ENCODE measurements around the gene LCK. TPM values are rescaled to one million over a fixed set of nuclear protein-coding genes. Genes with fewer than 3 reads are reported as not detected.

The LCK gene
- 1 to 10 TPM in 2 of 4 donors, under 1 TPM in 2; 0.38 to 3.6 (median 1.6) TPM for total RNA-seq

DNA sequence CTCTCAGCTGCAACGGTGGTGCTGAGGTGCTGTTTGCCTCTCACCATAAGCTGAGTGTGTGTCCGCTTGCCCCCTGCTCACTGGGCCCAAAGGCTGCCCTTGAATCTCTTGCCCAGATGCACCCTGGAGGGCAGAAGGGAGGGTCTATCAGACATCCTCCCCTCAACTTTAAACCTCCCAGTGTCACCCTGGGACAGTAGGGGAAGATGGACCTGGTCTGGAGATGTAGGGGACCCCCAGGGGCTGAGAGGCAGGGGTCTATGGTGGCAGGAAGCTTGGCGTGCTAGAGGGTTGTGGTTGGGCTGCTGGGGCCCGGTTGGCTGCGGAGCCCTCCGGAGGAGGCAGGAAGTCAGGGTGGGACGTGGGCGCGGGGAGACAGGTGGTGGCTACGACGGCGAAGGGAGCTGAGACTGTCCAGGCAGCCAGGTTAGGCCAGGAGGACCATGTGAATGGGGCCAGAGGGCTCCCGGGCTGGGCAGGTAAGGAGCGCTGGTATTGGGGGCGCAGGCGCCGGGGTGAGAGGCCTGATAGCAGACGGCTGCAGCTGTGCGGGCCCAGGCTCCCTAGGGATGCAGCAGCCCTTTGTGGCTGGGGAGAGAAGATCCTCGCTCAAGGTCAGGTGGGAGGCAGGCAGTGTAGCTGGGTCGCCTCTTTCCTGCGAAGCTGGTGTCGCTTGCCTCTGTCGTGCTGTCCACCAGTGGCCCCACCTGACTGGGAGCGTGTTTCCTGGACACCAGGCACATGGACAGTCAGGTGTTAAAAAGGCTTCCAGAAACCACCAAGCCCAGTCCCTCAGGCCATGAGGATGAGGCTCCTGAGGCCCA is at the start of gene LCK:
Gene LCK (plus strand): TSS at position 373 of the 824 bp plus-strand sequence. CDS start 23,065 bp downstream, outside the sequence.
- TF ChIP-seq CTCF (IDR thresholded peaks at IDR 0.05; ENCODE audit: low read depth) = no peak

GRCh38 chr1:32204943-32205361 is 46.1 kb upstream of the LCK start:
- TF ChIP-seq CTCF (IDR thresholded peaks at IDR 0.05; ENCODE audit: low read depth) = no peak

DNA sequence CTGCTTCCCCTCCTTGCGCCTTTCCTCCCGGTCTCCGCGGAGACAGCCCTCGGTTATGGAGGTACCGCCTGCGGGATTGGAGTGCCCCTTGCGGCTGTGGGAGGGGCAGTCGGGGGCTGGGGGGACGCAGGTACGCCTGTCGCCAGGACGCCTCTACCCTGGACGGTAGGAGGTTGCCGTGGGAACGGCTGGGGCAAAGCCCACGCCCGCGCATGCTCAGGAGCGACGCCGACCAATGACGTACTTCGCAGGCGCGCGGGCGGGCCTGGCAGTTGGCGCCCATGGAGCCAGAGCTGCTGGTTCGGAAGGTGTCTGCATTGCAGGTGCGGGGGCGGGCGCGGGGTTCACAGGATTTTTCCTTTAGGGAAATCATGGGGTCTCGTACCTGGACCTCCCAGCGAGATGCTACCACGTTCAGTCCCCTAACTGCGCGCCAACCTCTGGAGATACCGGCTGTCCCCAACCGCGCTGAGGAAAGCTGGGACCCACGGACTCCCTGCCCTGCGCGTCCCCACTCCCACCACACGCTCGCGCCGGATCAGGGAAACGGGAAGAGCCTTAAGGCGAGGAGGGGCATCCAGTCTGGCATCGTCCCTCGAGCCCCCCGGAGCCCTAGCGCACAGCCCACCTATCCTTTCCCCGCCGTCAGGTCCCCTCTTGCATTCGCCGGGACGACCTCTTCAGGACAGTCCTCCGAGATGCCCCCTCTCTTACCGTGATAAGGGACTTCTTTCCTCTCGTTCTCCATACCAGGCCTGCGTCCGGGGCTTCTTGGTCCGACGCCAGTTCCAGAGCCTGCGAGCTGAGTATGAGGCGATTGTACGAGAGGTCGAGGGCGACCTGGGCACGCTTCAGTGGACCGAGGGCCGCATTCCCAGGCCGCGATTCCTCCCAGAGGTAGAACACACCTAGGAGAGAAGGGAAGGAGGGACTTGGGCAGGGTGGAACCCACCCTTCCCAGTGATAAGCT is 45.4 kb upstream of the LCK start, which contains the start of gene IQCC:
Gene IQCC (plus strand): TSS at position 271 of the 970 bp plus-strand sequence. CDS start 11 bp downstream, at position 282.
- TF ChIP-seq CTCF (IDR thresholded peaks at IDR 0.05; ENCODE audit: low read depth) = no peak

DNA sequence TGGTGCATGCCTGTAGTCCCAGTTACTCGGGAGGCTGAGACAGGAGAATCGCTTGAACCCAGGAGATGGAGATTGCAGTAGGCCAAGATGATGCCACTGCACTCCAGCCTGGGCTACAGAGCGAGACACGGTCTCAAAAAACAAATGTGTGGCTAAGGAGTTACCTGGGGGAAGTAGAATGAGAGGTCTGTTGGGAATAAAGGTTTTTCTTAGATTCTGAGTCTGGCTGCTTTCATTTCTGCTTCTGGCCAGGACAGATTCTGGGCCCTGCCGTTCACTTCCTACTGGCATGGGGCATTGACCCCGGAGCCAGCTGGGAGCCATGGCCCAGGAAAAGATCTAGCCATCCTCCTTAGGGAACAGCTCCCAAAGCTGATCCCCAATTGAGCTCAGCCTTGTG is 42.6 kb upstream of the LCK start:
- no peak for TF ChIP-seq CTCF (IDR thresholded peaks at IDR 0.05; ENCODE audit: low read depth)

DNA sequence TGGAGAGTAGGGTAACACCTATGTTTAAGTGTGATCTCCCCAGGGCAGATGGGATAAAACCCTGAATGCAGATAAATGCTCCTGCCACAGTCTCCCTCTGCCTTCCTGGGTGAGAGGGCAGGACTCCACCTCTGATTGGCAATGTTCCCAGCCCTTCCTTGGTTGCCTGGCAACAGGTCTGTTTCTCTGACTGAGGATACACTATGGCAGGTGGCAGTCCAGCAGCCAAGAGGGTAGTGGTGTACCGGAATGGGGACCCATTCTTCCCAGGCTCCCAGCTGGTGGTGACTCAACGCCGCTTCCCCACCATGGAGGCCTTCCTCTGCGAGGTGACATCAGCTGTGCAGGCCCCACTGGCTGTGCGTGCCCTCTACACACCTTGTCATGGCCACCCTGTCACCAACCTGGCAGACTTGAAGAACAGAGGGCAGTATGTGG is 42.2 kb upstream of the LCK start, which contains the start of gene DCDC2B:
Gene DCDC2B (plus strand): TSS at position 199 of the 438 bp plus-strand sequence. CDS start 5 bp downstream, at position 204.
- no peak for TF ChIP-seq CTCF (IDR thresholded peaks at IDR 0.05; ENCODE audit: low read depth)

GRCh38 chr1:32215629-32216480 is 35.2 kb upstream of the LCK start:
- no peak for TF ChIP-seq CTCF (IDR thresholded peaks at IDR 0.05; ENCODE audit: low read depth)

Measured in subcutaneous adipose tissue (tissue), 4 donors.